ENCODE data around the gene ARID4A. TPM values are rescaled to one million over a fixed set of nuclear protein-coding genes. Genes with fewer than 3 reads are reported as not detected.
"Not testable (repeated sequence)": the region's sequence is repeated elsewhere in the genome, so short reads cannot be mapped to it uniquely, and the experiment has no call there.

Gene ARID4A
- total RNA-seq, 1 experiment from 2014 or later = 4.1 TPM

- no peak for DNase-seq (ENCODE audit: low read depth, low spot score)
- in situ Hi-C loops (cut with HindIII; ENCODE audit: low pct_unique_long_range_greater_than_20kb, low sequenced_read_pairs) = no loop called here
These were observed 100.1 kb downstream of the ARID4A start for GRCh38 chr14:58398495-58398894.

GRCh38 chr14:58398895-58399294, 100.5 kb downstream of the ARID4A start:
- no peak for DNase-seq (ENCODE audit: low read depth, low spot score)
- in situ Hi-C loops (cut with HindIII; ENCODE audit: low pct_unique_long_range_greater_than_20kb, low sequenced_read_pairs) = no loop called here

GRCh38 chr14:58401587-58401986, 103.2 kb downstream of the ARID4A start:
- in situ Hi-C loops (cut with HindIII; ENCODE audit: low pct_unique_long_range_greater_than_20kb, low sequenced_read_pairs) = no loop called here
- peak; percentile 8 for DNase-seq (ENCODE audit: low read depth, low spot score)

GRCh38 chr14:58408681-58409215, 110.4 kb downstream of the ARID4A start:
- in situ Hi-C loops (cut with HindIII; ENCODE audit: low pct_unique_long_range_greater_than_20kb, low sequenced_read_pairs) = no loop called here
- no peak for DNase-seq (ENCODE audit: low read depth, low spot score)

- in situ Hi-C loops (cut with HindIII; ENCODE audit: low pct_unique_long_range_greater_than_20kb, low sequenced_read_pairs) = no loop called here
- peak; percentile 28 for DNase-seq (ENCODE audit: low read depth, low spot score)
These were observed 116.5 kb downstream of the ARID4A start for GRCh38 chr14:58414845-58415244.

- in situ Hi-C loops (cut with HindIII; ENCODE audit: low pct_unique_long_range_greater_than_20kb, low sequenced_read_pairs) = no loop called here
- DNase-seq (ENCODE audit: low read depth, low spot score) = no peak
These were observed 117.5 kb downstream of the ARID4A start for GRCh38 chr14:58415636-58416547.

- DNase-seq (ENCODE audit: low read depth, low spot score); in situ Hi-C loops (cut with HindIII; ENCODE audit: low pct_unique_long_range_greater_than_20kb, low sequenced_read_pairs): not testable (repeated sequence)
These were observed 118.6 kb downstream of the ARID4A start for GRCh38 chr14:58416934-58417333.

Small RNA genes lying within 50 kb of the gene (small RNA-seq; reads per million reads assigned to genes)
- gene RNU6-341P = 0 reads per million in 2 experiments

Other genes with a start within 250 kb of the ARID4A start
- 2.9 and 3.1 TPM in 2 replicates for gene ARMH4, start 146.3 kb upstream of the ARID4A start, total RNA-seq (2014; rRNA removed; shearing (Covaris generic))
- 72.9 and 79.4 TPM in 2 replicates for gene ACTR10, start 98.4 kb upstream of the ARID4A start, total RNA-seq (2014; rRNA removed; shearing (Covaris generic))
- gene PSMA3, start 53.7 kb upstream of the ARID4A start, total RNA-seq (2014; rRNA removed; shearing (Covaris generic)) = 72.4 and 84.7 TPM in 2 replicates
- gene TOMM20L, start 97.4 kb downstream of the ARID4A start, total RNA-seq (2014; rRNA removed; shearing (Covaris generic)) = not detected in 2 replicates
- gene TIMM9, start 129.0 kb downstream of the ARID4A start, total RNA-seq (2014; rRNA removed; shearing (Covaris generic)) = 39.0 and 47.5 TPM in 2 replicates
- gene KIAA0586, start 129.2 kb downstream of the ARID4A start, total RNA-seq (2014; rRNA removed; shearing (Covaris generic)) = 25.8 and 31.0 TPM in 2 replicates